ENCODE measurements around the gene DUSP16.

DNA sequence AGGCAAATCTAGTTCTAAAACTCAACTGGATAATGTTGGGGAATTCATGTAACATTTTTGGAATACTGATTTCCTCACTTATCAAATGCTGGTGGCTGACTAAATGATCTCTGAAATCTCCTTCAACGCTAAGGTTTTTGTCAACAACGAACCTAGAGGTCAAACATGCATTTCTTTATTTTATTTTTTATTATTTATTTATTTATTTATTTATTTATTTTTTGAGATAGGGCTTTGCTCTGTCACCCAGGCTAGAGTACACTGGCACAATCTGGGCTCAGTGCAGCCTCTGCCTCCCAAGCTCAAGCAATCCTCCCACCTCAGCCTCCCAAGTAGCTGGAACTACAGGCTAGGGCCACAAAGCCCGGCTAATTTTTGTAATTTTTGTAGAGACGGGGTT is 64.5 kb downstream of the DUSP16 start:
- TF ChIP-seq, protein P1, sequence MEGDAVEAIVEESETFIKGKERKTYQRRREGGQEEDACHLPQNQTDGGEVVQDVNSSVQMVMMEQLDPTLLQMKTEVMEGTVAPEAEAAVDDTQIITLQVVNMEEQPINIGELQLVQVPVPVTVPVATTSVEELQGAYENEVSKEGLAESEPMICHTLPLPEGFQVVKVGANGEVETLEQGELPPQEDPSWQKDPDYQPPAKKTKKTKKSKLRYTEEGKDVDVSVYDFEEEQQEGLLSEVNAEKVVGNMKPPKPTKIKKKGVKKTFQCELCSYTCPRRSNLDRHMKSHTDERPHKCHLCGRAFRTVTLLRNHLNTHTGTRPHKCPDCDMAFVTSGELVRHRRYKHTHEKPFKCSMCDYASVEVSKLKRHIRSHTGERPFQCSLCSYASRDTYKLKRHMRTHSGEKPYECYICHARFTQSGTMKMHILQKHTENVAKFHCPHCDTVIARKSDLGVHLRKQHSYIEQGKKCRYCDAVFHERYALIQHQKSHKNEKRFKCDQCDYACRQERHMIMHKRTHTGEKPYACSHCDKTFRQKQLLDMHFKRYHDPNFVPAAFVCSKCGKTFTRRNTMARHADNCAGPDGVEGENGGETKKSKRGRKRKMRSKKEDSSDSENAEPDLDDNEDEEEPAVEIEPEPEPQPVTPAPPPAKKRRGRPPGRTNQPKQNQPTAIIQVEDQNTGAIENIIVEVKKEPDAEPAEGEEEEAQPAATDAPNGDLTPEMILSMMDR (IDR thresholded peaks at IDR 0.05; ENCODE audit: borderline replicate concordance, extremely low read depth, low read length, poor library complexity, severe bottlenecking), result no peak
- no peak for TF ChIP-seq EZH2 (IDR thresholded peaks at IDR 0.05; ENCODE audit: borderline replicate concordance, low read depth, low read length, severe bottlenecking)
